BLaER1 treated with 17β-estradiol and CSF1 and Interleukin-3, amounts not matched to agents 10 nM and 100 nM (cell line): ENCODE results near the gene CYTH3.
"Not testable (repeated sequence)": the region's sequence is repeated elsewhere in the genome, so short reads cannot be mapped to it uniquely, and the experiment has no call there.

Experiments used
- H3K27ac ChIP-seq, 11 experiments: shearing (Covaris generic); formaldehyde crosslinking; 2 replicates each; pipeline ENCODE4 v1.8.1; 2022
- H3K27me3 ChIP-seq, 11 experiments: shearing (Covaris generic); formaldehyde crosslinking; 2 replicates each; pipeline ENCODE4 v1.8.1; 2022
- H3K36me3 ChIP-seq, 11 experiments: shearing (Covaris generic); formaldehyde crosslinking; 2 replicates each; pipeline ENCODE4 v1.8.1; 2022
- H3K4me1 ChIP-seq, 10 experiments: shearing (Covaris generic); formaldehyde crosslinking; 2 replicates each; pipeline ENCODE4 v1.8.1; 2022
- H3K4me2 ChIP-seq, 11 experiments: shearing (Covaris generic); formaldehyde crosslinking; 2 replicates each; pipeline ENCODE4 v1.8.1; 2022
- H3K4me3 ChIP-seq, 10 experiments: shearing (Covaris generic); formaldehyde crosslinking; 2 replicates each; pipeline ENCODE4 v1.8.1; 2022
- H3K9ac ChIP-seq, 11 experiments: shearing (Covaris generic); formaldehyde crosslinking; 2 replicates each; pipeline ENCODE4 v1.8.1; 2022
- H3K9me3 ChIP-seq, 11 experiments: shearing (Covaris generic); formaldehyde crosslinking; replicated peaks in 1 of 11; 2 replicates each; pipeline ENCODE4 v1.8.1; 2022
- H4K20me1 ChIP-seq, 11 experiments: shearing (Covaris generic); formaldehyde crosslinking; 2 replicates each; pipeline ENCODE4 v1.8.1; 2022
- Cebpa-rat ChIP-seq, 11 experiments: shearing (Covaris generic); IDR thresholded peaks; 2 replicates each; pipeline ENCODE4 v1.8.1; 2022

Gene CYTH3

GRCh38 chr7:6198689-6199595, 73.5 kb downstream of the CYTH3 start:
- Histone ChIP-seq H3K9me3 (no peaks in the 10 kb centered on the region), H4K20me1 (peaks cover 0 to 41% (median 8%) of the 10 kb centered on the region in 11 experiments; a peak in 8 of 22 replicates), H3K4me3 (no peak overlapping the region), H3K4me1 (peaks cover 12 to 26% (median 20%) of the 10 kb centered on the region in 10 experiments), H3K27ac (no peak overlapping the region), H3K27me3 (no peaks in the 10 kb centered on the region), H3K36me3 (peaks cover 0 to 8% (median 0%) of the 10 kb centered on the region in 11 experiments; a peak in 4 of 22 replicates), H3K9ac (no peak overlapping the region), H3K4me2 (no peak overlapping the region)
- TF ChIP-seq Cebpa-rat (IDR thresholded peaks at IDR 0.05), result no peak

- Histone ChIP-seq H3K9me3 (no peaks in the 10 kb centered on the region), H3K4me2 (peak overlapping the region in 1 of 11 experiments; percentile 17; a peak in 1 of 22 replicates), H3K27ac (no peak overlapping the region), H3K36me3 (peaks cover 0 to 8% (median 0%) of the 10 kb centered on the region in 11 experiments; a peak in 4 of 22 replicates), H3K4me3 (no peak overlapping the region), H3K4me1 (peaks cover 12 to 26% (median 20%) of the 10 kb centered on the region in 10 experiments), H3K27me3 (no peaks in the 10 kb centered on the region), H3K9ac (no peak overlapping the region), H4K20me1 (peaks cover 0 to 50% (median 8%) of the 10 kb centered on the region in 11 experiments; a peak in 8 of 22 replicates)
- TF ChIP-seq Cebpa-rat (IDR thresholded peaks at IDR 0.05), result no peak
These were observed 74.4 kb downstream of the CYTH3 start for GRCh38 chr7:6197801-6198551.

GRCh38 chr7:6193709-6194108, 78.7 kb downstream of the CYTH3 start:
- no peaks in the 10 kb centered on the region for H3K9me3 ChIP-seq
- H3K4me1 ChIP-seq, result peaks cover 0 to 6% (median 0%) of the 10 kb centered on the region in 10 experiments; a peak in 3 of 20 replicates
- no peaks in the 10 kb centered on the region for H3K27me3 ChIP-seq
- peaks cover 0 to 34% (median 0%) of the 10 kb centered on the region in 11 experiments; a peak in 6 of 22 replicates for H4K20me1 ChIP-seq
- peak overlapping the region in 1 of 11 experiments; percentile 7; a peak in 1 of 22 replicates for H3K27ac ChIP-seq
- no peak overlapping the region for H3K4me2 ChIP-seq
- TF ChIP-seq Cebpa-rat (IDR thresholded peaks at IDR 0.05), result no peak
- peaks cover 8 to 14% (median 13%) of the 10 kb centered on the region in 11 experiments; a peak in 21 of 22 replicates for H3K36me3 ChIP-seq
- H3K4me3 ChIP-seq, result no peak overlapping the region
- H3K9ac ChIP-seq, result no peak overlapping the region

- H3K27ac ChIP-seq, H3K4me2 ChIP-seq, H3K4me1 ChIP-seq, H3K27me3 ChIP-seq, H3K9ac ChIP-seq, H3K4me3 ChIP-seq, H3K9me3 ChIP-seq: not testable (repeated sequence)
- Histone ChIP-seq H3K36me3 (peaks cover 30 to 46% (median 40%) of the 10 kb centered on the region in 11 experiments), H4K20me1 (peaks cover 0 to 25% (median 0%) of the 10 kb centered on the region in 11 experiments; a peak in 6 of 22 replicates)
These were observed 81.9 kb downstream of the CYTH3 start for GRCh38 chr7:6190563-6190962.

- Histone ChIP-seq H3K27me3 (no peaks in the 10 kb centered on the region), H3K4me1 (peaks cover 0 to 9% (median 3%) of the 10 kb centered on the region in 10 experiments; a peak in 15 of 20 replicates), H3K36me3 (peaks cover 31 to 57% (median 40%) of the 10 kb centered on the region in 11 experiments), H3K4me2 (no peak overlapping the region), H3K4me3 (no peak overlapping the region), H3K9ac (no peak overlapping the region), H3K27ac (no peak overlapping the region), H4K20me1 (peaks cover 0 to 19% (median 0%) of the 10 kb centered on the region in 11 experiments; a peak in 4 of 22 replicates), H3K9me3 (no peaks in the 10 kb centered on the region)
- TF ChIP-seq Cebpa-rat (IDR thresholded peaks at IDR 0.05), result no peak
These were observed 84.0 kb downstream of the CYTH3 start for GRCh38 chr7:6188389-6188788.

GRCh38 chr7:6186577-6186976, 85.8 kb downstream of the CYTH3 start:
- Histone ChIP-seq H3K4me3 (no peak overlapping the region), H3K27ac (no peak overlapping the region), H3K36me3 (peaks cover 31 to 57% (median 42%) of the 10 kb centered on the region in 11 experiments), H3K4me2 (no peak overlapping the region), H4K20me1 (peaks cover 0 to 13% (median 0%) of the 10 kb centered on the region in 11 experiments; a peak in 3 of 22 replicates), H3K9ac (no peak overlapping the region), H3K27me3 (no peaks in the 10 kb centered on the region), H3K4me1 (peaks cover 17 to 27% (median 21%) of the 10 kb centered on the region in 10 experiments), H3K9me3 (no peaks in the 10 kb centered on the region)
- TF ChIP-seq Cebpa-rat (IDR thresholded peaks at IDR 0.05), result no peak

- H3K9me3 ChIP-seq, result no peaks in the 10 kb centered on the region
- peak overlapping the region; percentile 28 to 66 (median 50); a peak in 19 of 22 replicates for H3K4me2 ChIP-seq
- H3K27ac ChIP-seq, result peak overlapping the region in 5 of 11 experiments; percentile 14 to 89 (median 20); a peak in 6 of 22 replicates
- H3K4me3 ChIP-seq, result no peak overlapping the region
- H3K36me3 ChIP-seq, result peaks cover 16 to 37% (median 23%) of the 10 kb centered on the region in 11 experiments; a peak in 21 of 22 replicates
- TF ChIP-seq Cebpa-rat (IDR thresholded peaks at IDR 0.05), result no peak
- H3K27me3 ChIP-seq, result no peaks in the 10 kb centered on the region
- no peak overlapping the region for H3K9ac ChIP-seq
- peaks cover 48 to 63% (median 51%) of the 10 kb centered on the region in 10 experiments for H3K4me1 ChIP-seq
- no peaks in the 10 kb centered on the region for H4K20me1 ChIP-seq
These were observed 89.4 kb downstream of the CYTH3 start for GRCh38 chr7:6182993-6183392.

- Histone ChIP-seq H3K4me1 (peaks cover 56 to 76% (median 69%) of the 10 kb centered on the region in 10 experiments), H3K27ac (peak overlapping the region in 9 of 11 experiments; percentile 20 to 89 (median 54); a peak in 14 of 22 replicates)
These were observed 91.3 kb downstream of the CYTH3 start for GRCh38 chr7:6181136-6181535.

More at GRCh38 chr7:6181136-6181535, 91.3 kb downstream of the CYTH3 start:
- peak overlapping the region; percentile 58 to 78 (median 64) for H3K4me2 ChIP-seq
- H4K20me1 ChIP-seq, result no peaks in the 10 kb centered on the region
- H3K4me3 ChIP-seq, result no peak overlapping the region
- H3K9ac ChIP-seq, result peak overlapping the region in 5 of 11 experiments; percentile 2 to 47 (median 23); a peak in 7 of 22 replicates
- H3K9me3 ChIP-seq, result peaks cover 0 to 11% (median 0%) of the 10 kb centered on the region in 11 experiments; a peak in 1 of 22 replicates
- peaks cover 10 to 34% (median 19%) of the 10 kb centered on the region in 11 experiments for H3K36me3 ChIP-seq
- H3K27me3 ChIP-seq, result no peaks in the 10 kb centered on the region
- no peak; a peak in 2 of 22 replicates for TF ChIP-seq Cebpa-rat (IDR thresholded peaks at IDR 0.05)
